Uterus (tissue), 2 donors: Measurements from ENCODE around the gene IRF4.

Source experiments
- CTCF ChIP-seq, 4 experiments: fragments of 200-600 bp in 2 of 4; fragments of 450-650 bp in 2 of 4; sonication (generic) in 2 of 4; IDR thresholded peaks; one replicate each; pipeline ENCODE4 v1.5.1; 2016 to 2019; ENCODE audit warnings: antibody characterized with exemption in 4 of 4, mild to moderate bottlenecking in 2 of 4, moderate library complexity in 1 of 4
- POLR2A ChIP-seq, 2 donors: fragments of 450-650 bp; IDR thresholded peaks; one replicate each; pipeline ENCODE4 v1.6.1; 2016; ENCODE audit warnings: antibody characterized with exemption in 2 of 2, mild to moderate bottlenecking in 1 of 2, moderate library complexity in 1 of 2

- TF ChIP-seq CTCF (IDR thresholded peaks at IDR 0.05) (no peak), POLR2A (IDR thresholded peaks at IDR 0.05) (no peak)
These were observed 4.0 kb downstream of the IRF4 start for GRCh38 chr6:395432-396125.
